ENCODE results near the gene RRBP1.

The RRBP1 gene

GRCh38 chr20:17641520-17641964, 40.5 kb downstream of the RRBP1 start:
- no peaks in the 10 kb centered on the region for H3K9me3 Mint-ChIP-seq
- H3K36me3 Mint-ChIP-seq (ENCODE audit: low read depth) = peaks cover 17% of the 10 kb centered on the region
- no peaks in the 10 kb centered on the region for H3K27me3 Mint-ChIP-seq (ENCODE audit: low read depth)
- H3K27ac Mint-ChIP-seq = peak overlapping the region in 1 of 3 experiments; percentile 30
- no peak for TF ChIP-seq CTCF (IDR thresholded peaks at IDR 0.05; ENCODE audit: unreplicated experiment in 3 of 3)
- H3K4me1 Mint-ChIP-seq = peaks cover 60% of the 10 kb centered on the region
- H3K4me3 Mint-ChIP-seq = no peak overlapping the region

- TF ChIP-seq CTCF (IDR thresholded peaks at IDR 0.05; ENCODE audit: unreplicated experiment in 3 of 3) = no peak
- Mint-ChIP-seq H3K4me3 (no peak overlapping the region), H3K27me3 (ENCODE audit: low read depth) (no peaks in the 10 kb centered on the region), H3K36me3 (ENCODE audit: low read depth) (peaks cover 22% of the 10 kb centered on the region), H3K4me1 (peaks cover 62% of the 10 kb centered on the region), H3K27ac (no peak overlapping the region), H3K9me3 (no peaks in the 10 kb centered on the region)
Measured at GRCh38 chr20:17640875-17641378, 41.1 kb downstream of the RRBP1 start.

- H3K4me1 Mint-ChIP-seq = peaks cover 64% of the 10 kb centered on the region
- no peaks in the 10 kb centered on the region for H3K27me3 Mint-ChIP-seq (ENCODE audit: low read depth)
- H3K9me3 Mint-ChIP-seq = no peaks in the 10 kb centered on the region
- H3K27ac Mint-ChIP-seq = peak overlapping the region; percentile 29 to 78 (median 71)
- no peak for TF ChIP-seq CTCF (IDR thresholded peaks at IDR 0.05; ENCODE audit: unreplicated experiment in 3 of 3)
- H3K4me3 Mint-ChIP-seq = no peak overlapping the region
- H3K36me3 Mint-ChIP-seq (ENCODE audit: low read depth) = peaks cover 26% of the 10 kb centered on the region
Measured at GRCh38 chr20:17640146-17640874, 41.7 kb downstream of the RRBP1 start.

GRCh38 chr20:17638835-17639407, 43.1 kb downstream of the RRBP1 start:
- no peak for TF ChIP-seq CTCF (IDR thresholded peaks at IDR 0.05; ENCODE audit: unreplicated experiment in 3 of 3)
- H3K36me3 Mint-ChIP-seq (ENCODE audit: low read depth) = peaks cover 31% of the 10 kb centered on the region

GRCh38 chr20:17637985-17638640, 43.9 kb downstream of the RRBP1 start:
- Mint-ChIP-seq H3K4me3 (no peak overlapping the region), H3K27ac (peak overlapping the region in 2 of 3 experiments; percentile 55 to 60), H3K9me3 (no peaks in the 10 kb centered on the region), H3K4me1 (peaks cover 59% of the 10 kb centered on the region), H3K27me3 (ENCODE audit: low read depth) (no peaks in the 10 kb centered on the region), H3K36me3 (ENCODE audit: low read depth) (peaks cover 36% of the 10 kb centered on the region)
- no peak for TF ChIP-seq CTCF (IDR thresholded peaks at IDR 0.05; ENCODE audit: unreplicated experiment in 3 of 3)

More at GRCh38 chr20:17638835-17639407, 43.1 kb downstream of the RRBP1 start:
- peaks cover 61% of the 10 kb centered on the region for H3K4me1 Mint-ChIP-seq
- H3K9me3 Mint-ChIP-seq = no peaks in the 10 kb centered on the region
- H3K27ac Mint-ChIP-seq = peak overlapping the region in 2 of 3 experiments; percentile 55 to 60
- H3K27me3 Mint-ChIP-seq (ENCODE audit: low read depth) = no peaks in the 10 kb centered on the region
- H3K4me3 Mint-ChIP-seq = no peak overlapping the region
